HG03432 (cell line): ENCODE results near the gene COL11A1.
"Not testable (repeated sequence)": the region's sequence is repeated elsewhere in the genome, so short reads cannot be mapped to it uniquely, and the experiment has no call there.

Experiments
- ATAC-seq: cut with Tn5 transposase; IDR thresholded peaks from one replicate; pipeline ENCODE4 v1.9.1; 2021; ENCODE audit warnings: mild to moderate bottlenecking, moderate library complexity; ENCODE audit not compliant: unreplicated experiment

Gene COL11A1

DNA sequence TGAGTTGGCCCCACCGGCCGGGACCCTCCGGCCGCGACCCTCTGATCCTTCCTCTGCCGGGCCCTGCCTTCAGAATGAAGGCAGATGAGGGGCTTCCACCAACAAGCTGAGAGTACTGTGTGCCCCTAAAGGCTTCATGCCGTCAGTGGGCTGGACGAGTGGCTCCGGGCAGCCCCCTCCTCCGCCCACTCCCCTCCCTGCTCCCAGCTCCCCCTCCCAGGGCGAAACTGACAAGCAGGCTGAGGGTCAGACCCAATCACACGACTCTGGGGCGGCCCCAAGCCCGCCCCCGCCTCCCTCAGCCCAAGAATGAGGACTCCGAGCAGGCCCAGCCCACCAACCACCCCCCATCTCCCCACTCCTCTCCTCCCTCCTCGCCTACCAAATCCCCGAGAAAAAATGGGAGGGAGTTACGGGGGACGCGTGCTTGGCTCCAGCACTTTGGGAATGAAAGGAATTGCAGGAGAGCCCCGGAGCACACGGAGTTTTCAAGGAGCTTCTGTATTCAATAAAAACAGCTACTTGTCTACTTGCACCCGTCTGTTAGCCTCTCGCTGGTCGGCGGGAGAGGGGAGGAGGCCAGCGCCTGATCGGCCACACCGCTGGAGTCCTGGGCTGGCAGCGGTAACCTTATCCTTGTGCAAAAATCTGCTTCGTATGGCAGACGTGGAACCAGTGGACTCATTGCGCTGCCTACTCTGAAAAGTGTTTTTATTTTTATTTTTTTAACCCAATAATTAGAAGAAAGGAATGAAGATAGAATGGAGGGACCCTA lies at the start of gene COL11A1:
Gene COL11A1, minus strand, starts transcription at position 147 of the 775 bp plus-strand sequence. CDS start 344 bp downstream, outside the sequence.
- ATAC-seq: no peak

DNA sequence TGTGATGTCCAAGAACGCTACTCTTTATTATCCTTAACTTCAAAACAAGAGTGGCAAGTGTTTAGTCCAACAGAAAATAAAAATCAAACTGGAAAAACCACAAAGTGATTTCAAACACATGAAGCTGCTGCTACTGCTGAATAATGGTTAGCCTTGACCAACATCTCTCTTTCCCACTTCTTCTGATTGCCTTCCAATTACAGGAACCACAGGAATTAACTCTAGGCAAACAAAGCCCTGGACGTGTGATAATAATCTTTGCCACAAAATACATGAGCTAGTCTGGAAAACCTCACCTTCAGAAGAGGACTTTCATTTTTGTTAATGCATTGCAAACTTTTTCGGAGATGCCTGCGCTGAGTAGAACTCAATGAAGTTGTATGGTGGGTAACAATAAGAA lies 48.6 kb upstream of the COL11A1 start:
- ATAC-seq: no peak

DNA sequence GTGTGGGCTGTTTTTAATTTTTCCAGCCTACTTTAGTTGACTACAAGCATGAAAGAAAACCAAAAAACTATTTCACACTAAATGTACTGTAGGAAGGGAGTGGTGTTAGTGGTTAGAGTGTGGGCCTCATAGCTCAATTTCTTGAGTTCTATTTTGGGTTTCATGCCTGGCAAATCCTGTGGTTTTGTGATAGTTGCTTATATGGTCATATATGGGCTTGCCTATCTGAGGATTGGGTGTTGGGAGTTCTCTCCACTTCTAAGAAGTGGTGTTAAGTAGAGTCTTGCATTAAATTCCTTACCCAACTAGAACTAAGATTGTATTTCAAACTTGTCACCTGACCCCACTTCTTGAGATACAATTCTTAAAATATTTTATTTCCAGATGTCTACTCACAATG lies 37.8 kb upstream of the COL11A1 start:
- no peak for ATAC-seq

DNA sequence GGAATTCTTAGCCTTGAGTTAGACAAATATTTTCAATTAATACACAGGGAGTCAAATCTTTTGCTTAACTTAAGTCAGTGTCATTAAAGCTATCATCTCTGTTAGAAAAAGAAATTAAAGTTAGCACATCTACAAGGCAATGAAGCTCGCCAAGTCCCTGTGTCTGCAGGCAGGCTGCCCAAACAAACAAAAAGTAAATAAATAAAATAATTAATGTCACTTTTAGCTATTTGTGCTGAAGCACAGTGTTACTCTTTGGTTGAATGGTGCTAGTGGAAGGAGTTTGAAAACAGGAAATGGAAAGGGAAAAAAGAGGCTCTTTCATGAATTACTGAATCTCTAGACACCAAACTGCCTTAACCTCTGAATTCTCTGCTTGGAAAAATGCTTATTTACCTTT lies 37.1 kb upstream of the COL11A1 start:
- no peak for ATAC-seq

DNA sequence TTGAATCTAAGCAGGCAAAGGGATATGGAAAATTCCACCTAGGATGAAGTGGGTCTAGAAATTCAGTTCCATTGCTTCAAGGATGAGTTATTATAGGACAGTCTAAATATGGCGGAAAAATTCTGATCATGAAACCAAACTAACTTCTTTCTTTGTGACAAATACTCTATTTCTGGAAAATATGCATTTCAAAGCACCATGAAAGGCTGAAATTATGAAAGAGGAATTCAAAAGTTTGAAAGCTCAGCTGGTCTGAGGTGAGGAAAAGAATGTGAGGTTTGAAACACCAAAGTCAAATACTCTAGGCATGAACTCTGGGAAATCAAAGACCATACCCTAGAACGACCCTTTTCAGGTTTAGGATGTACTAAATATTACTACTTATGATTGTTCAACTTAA lies 36.4 kb upstream of the COL11A1 start:
- no peak for ATAC-seq

DNA sequence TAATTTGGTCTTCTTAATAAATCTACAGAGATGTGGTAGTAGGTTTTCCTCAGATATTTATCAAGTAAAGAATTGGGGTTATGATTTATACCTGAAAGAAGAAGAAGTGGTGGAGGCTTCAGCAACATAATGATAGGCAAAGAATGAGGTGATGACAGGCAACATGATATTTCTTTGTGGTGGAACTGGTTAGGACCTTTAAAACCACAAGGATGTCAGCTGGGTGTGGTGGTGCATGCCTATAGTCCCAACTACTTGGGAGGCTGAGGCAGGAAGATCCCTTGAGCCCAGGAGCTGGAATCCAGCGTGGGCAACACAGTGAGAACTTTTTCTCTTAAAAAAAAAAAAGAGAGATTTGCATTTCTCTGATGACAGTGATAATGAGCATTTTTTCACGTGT lies 34.1 kb upstream of the COL11A1 start:
- no peak for ATAC-seq

DNA sequence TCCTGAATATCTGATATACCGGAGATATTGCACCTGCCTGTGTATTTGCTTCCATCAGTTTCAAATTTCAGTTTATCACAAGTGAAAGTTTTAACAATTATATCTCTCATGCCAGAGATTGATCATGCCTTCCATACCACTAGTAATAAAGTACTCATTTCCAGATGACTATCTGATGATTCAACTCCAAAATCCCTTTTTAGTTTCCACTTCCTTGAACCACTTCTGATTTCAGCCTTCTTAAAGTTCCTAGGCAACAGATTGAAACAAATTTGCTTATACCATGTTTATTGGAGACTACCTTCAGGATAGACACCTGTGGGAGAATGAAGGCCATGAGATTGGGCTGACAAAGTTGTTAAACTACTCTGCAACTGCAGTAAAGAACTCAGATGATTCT lies 21.5 kb upstream of the COL11A1 start:
- ATAC-seq: no peak

DNA sequence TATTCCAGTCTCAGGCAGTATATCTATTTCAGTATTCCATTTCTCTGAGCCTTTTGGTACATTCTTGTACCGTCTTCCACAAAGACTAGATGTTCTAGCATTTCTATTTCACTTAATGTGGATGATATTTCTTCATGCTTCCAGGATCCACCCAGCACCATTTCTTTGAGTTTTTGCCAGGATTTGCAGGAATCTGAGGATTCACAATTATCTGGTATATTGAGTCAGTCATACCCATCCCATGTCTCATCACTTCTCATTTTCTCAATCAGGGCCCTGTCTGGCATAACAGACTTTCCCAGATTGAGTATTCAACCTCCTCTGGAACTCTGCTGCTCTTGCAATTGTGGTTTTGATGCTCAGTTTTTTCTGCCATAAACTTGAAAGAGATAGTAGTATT lies 20.9 kb upstream of the COL11A1 start:
- no peak for ATAC-seq

DNA sequence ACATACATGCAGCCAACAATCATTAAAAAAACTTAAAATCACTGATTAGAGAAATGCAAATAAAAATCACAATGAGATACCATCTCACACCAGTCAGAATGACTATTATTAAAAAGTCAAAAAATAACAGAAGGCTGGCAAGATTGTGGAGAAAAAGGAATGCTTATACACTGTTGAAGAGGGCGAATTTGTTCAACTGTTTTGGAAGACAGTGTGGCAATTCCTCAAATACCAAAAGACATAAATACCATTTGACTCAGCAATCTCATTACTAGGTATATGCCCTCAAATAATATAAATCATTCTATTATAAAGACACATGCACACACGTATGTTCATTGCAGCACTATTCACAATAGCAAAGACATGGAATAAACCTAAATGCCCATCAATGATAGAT lies 19.9 kb upstream of the COL11A1 start:
- not testable (repeated sequence) for ATAC-seq

DNA sequence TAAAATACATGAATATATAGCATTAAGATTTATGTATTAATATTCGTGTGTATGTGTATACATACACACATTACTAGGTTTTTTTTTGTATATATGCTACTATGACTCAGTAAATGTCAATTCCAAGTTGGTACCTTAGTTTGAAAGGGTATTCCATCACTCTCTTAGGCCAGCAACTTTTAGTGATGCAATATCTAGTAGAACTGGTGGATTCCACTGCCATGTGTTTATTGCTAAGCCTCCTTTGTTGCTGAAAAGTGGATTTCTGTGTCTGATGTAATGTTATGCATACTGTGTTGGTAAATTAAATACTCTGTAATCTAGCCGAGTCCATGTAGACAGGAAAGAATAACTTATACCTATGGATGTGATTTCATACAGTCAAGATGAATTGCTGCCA lies 16.9 kb upstream of the COL11A1 start:
- no peak for ATAC-seq

DNA sequence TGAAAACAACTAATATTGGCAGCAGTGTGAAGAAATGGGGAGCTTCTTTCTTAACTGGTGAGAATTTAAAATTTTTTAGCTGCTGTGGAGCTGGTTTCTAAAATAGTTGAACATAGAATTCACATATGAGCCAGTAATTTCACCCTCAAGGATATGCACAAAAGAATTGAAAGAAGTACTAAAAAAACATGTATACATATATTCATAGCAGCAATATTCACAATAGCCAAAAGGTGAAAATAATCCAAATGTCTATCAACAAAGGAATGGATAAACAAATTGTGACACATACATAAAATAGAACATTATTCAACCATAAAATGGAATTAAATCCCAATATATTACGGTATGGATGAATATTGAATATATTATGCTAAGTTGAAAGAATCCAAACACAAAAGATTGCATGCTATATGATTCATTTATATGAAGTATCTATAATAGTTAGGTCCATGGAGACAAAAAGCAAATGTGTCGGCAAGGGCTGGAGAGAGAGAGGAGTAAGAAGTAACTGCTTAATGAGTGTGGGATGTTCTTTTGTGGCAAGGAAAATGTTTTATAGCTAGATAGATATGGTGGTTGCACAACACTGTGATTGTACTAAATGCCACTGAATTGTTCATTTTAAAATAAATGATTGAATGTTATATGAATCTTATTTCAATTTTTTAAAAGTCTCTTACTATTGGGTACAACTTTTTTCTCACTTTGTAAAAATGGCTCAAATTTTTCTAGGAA lies 14.8 kb upstream of the COL11A1 start:
- no peak for ATAC-seq

DNA sequence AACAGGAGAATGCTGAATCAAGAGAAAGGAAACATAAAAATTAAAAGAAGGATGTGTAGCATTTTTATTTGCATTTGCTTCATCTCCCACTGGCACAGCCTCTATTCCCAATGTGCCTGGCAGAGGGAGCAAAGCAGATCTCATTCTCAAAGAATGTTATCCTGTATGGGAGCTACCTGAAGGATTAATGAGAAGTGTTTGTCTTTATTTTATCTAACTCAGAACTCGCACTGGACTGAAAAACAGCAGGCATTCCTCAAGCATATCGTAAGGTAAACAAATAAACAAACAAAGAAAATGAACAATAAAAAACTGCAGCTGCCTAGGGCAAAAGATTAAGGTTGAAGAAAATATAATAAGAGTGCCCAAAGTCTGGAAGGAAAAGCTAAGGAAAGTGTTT lies 12.7 kb upstream of the COL11A1 start:
- no peak for ATAC-seq

DNA sequence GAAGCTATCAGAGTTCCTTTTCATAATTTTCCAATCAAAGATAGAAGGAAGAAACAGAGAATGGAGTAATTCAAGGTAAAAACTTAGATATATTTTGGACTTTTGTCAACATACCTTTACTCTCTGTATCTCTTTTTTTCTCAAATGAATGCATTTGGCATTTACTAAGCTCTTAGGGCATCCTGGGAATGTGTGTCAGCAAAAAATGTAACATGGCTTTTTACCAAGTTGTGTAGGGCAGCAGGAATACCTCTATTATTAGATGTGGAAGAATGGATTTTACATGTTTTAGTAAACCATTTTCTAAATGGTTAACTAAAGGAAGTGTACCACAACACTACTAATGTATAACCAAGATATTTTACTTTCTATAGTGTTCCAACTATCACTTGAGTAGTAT lies 4.2 kb upstream of the COL11A1 start:
- ATAC-seq: no peak

DNA sequence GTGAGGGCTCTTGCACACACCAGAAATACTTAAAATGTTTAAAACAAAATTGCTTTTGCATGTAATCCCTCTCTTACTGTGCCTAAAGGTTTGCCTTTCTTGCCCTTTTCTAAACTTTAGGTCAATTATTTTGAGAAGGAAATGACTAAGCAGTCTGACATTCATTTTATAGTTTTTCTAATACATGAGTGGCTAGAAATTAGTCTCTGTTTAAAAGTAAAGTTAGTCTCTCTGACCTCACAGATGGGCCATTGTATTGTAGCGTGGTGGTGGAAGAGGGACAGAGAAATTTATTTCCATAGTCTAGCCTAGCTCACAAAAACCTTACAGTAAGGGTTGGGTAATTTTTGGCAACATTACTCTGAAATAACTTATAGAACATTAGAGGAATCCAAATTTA lies 3.6 kb upstream of the COL11A1 start:
- no peak for ATAC-seq

DNA sequence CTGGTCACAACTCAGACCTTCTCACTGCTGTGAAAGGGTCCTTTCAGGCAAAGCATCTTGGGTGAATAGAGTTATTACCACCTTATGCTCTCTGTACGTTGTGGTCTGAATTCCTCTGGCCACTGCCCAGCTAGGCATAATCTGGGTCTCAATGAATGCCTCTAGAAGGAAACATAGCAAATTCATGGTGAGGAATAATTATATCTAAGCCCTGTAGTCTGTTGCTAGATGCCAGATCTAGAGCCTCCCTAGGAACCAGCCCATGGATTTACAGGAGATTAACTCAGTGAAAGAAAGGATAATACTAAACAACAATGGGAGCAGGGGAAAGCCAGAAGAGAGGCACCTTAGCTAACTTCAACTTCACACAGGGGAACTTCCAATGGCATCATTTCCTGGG lies 2.4 kb upstream of the COL11A1 start:
- ATAC-seq: no peak

DNA sequence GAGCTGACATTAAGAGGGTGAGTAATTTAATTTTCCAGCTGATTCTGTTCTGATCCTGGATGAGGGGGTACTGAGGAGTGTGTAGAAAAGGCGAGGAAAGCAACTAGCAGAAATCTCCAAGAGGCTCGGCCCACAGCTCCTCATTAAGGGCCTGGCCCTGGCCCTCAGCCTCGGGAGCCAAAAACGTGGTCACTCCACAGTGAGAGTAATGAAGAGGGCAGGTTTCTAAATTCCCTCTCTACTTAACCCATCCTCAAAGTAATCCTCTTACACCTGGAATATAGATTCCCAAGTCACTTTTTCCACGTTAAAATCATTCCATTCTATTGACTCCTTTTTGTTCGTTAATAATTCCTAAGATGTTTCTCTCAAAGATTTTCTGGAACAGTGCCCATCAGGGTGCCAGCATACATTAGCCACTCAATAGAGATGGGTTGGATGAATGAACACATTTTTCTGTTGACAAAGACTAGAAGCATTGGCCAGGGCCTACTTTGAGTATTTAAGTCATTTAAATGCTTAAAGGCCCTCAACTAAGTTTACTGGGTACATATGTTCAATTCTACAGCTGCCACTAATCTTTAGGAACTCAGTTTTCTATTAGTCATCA lies 1.1 kb upstream of the COL11A1 start:
- no peak for ATAC-seq

DNA sequence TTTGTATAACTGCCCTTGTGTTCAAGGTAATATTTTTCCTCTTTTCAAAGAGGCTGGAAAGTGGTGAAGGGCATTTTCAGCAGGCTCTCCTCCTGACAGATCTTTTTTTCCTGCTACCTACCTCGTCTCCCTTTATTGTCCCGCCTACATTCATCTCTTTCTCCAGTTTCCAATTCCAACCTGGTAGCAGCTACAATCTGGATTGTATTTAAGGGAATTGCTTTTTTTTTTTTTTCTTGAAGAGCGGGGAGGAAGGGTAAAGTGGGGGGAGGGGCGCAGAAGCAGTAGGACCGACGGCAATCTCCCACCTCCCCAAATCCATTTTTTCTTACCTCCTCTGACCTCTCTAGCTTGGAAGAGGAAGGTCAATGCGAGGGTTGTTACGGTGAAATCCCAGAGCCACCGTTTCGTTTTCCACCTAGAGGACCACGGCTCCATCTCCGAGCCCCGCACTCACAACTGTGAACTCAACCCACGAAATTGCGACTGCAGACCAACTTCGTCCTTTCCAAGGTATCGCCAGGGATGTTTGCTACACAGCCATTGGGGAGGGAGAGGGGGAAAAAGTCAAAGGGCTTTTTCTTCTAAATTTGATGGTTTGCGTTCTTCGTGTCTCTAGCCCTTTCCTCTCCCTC lies 464 bp downstream of the COL11A1 start:
- ATAC-seq: no peak

DNA sequence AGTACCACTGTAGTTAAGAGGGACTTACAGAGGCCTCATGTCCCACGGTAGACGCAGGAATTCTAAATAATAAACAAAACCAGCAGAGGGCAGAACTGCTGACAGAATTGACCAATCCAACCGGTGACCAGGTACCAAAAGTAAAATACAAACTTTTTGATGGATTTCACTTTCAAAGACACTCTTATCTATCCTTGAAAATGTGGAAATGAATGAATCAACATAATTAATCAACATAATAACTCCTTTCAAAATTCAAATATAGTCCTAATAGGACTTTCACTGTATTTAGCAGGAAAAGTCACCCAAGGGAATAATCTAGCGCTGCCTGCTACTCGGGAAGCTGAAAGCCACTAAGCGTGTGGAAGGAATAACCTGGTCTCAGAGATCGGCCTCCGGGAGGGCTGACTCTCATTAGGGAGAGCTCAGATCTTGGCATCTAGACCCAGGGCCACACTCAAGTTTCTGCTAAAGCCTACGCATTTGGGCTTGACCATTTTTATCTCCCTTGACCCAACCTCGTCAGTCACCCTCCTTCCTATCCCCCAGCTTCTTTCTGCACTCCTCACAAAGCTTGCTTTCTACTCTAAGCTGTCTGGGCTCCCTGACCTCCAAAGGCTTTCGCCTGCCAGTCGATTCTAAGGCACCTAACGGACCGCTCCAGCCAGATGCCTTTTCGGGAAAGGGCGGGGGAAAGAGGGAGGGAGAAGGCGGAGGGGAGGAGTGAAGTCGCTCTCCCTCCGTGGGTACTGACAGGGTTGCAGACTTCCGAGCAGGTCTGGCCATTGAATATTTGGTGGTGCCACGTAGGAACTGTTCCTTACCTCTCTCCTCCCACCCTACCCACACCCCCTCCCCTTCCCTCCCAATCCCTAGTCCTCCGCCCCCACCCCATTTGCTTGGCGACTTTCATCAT lies 1.6 kb downstream of the COL11A1 start:
- peak; percentile 82 for ATAC-seq

DNA sequence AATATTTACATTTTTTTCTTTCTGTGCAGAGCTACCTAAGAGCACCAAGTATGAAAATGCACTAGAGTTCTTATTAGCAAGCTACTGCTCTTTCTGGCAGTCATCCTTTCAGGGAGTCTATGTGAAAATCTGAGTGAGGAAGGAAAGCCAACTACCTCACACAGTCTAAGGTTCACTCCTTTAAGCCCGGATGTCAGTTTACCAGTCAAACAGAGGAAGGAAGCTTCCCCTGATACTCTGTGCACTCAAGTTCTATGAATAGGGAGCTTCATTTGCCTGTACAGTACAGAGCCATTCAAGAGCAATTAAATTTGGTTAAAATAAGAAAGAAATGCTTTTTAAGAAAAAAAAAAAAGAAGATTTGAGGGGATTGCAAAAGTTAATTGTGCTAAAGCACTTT lies 6.9 kb downstream of the COL11A1 start:
- no peak for ATAC-seq

DNA sequence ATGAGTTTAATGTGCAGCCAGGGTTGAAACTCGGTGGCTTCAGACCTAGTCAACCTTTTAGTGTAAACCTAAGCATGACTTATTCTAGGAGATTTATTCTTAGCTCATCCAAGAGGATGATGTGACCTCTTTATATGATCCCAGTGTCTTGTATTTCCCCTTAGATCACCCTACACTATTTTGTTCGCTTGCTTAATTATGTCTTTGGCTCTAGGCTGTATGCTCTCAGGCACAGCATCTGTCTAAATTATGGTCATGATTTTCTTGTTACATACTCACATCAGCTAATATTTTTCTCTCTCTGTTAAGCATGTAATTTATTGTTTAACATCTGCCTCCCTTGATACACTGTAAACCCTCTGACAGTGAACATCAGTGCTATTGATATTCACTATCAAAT lies 19.1 kb downstream of the COL11A1 start:
- no peak for ATAC-seq

DNA sequence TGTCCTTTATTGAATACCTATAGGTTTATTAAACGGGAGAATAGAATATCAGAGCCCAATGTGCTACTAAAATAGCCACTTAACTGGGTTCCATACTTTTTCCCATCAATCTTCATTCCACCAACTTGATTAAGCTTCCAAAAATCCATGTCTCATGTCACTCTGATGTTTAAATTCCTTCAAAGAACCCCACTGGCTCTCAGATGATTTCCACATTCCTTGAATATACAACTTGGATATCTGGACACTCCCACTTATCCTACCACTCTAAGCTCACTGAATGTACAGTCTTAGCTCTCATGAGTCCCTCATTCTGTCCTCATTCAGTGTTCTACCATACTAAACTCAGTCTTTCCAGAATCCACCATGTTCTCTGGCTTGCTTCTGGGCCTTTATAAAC lies 21.1 kb downstream of the COL11A1 start:
- no peak for ATAC-seq
